SK-N-SH (cell line): ENCODE results near the gene SYNE2.

Experiments
- EP300 ChIP-seq, 2 experiments: IDR thresholded peaks; 2 replicates each; pipeline versions ENCODE4 v1.4.0 to v1.6.1; 2012; ENCODE audit warnings: borderline replicate concordance in 1 of 2, low read depth in 1 of 2, low read length in 1 of 2
- EZH2phosphoT487 ChIP-seq: fragments of 200-600 bp; sonication (generic); IDR thresholded peaks from 2 replicates; pipeline ENCODE4 v1.6.1; 2017; ENCODE audit warnings: low read depth, mixed run types, mild to moderate bottlenecking, antibody characterized with exemption, moderate library complexity, borderline replicate concordance
- MXI1 ChIP-seq: IDR thresholded peaks from 2 replicates; pipeline ENCODE4 v1.6.1; 2012; ENCODE audit warnings: mild to moderate bottlenecking, low read depth, low read length, improper control_type of control experiment

DNA sequence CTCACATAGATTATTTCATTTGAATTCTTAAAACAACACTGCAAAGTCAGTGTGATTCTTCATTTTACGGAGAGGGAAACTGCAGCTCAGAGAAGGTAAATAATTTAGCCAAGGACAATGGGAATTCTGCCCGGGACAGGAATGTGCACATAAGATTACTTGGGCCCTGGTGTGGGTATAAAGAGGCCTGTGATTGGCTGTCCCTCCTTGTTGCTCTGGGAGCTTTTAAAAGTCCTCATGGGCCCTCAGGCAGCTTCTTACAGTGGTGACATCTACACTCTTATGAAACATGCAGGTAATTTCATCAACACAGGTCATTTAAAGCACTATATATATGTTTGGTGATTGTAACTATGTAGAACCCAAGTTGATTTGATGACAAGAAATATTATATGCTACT lies 341.0 kb downstream of the SYNE2 start:
- TF ChIP-seq EZH2phosphoT487 (no peak), EP300 (IDR thresholded peaks at IDR 0.05; ENCODE audit: borderline replicate concordance in 1 of 2, low read depth in 1 of 2, low read length in 1 of 2) (no peak), MXI1 (no peak)
